Measurements from ENCODE around the gene CSTPP1.
A peak's percentile ranks its signal among the peaks of the same experiment; 100 is the strongest.

Gene CSTPP1

DNA sequence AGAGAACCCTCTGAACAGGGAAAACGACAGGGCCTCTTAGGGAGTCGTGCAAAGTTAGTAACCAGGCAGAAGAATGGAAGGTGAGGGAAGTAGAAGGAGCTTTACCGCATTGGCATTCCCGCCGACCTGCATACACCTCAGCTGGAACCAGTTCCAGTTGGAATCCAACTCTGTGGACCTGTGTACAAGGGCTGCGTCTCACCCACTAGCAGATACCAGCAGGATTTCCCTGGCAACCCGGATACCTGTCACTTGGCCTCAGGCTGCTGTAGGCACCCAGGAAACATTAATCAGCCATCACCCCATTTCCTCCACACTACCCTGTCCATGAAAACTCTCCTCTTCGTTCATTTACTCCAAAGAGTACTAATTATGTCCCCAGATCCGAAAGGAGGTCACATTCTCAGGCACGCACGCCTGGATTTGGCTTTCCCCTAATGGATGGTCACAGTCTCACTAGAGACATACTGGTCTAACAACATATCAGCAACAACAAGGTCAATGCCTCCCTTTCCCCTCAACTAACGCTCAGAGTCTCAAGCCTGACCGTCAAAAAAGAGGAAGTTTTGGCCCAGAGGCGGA is 239.3 kb downstream of the CSTPP1 start:
- no peaks in the 10 kb centered on the region for H3K27me3 ChIP-seq (ENCODE audit: control insufficient read depth, insufficient read depth, low read length)
- peak overlapping the region; percentile 100 for H3K9ac ChIP-seq (ENCODE audit: low read length)
- H3K4me3 ChIP-seq (ENCODE audit: low read depth, low read length) = peak overlapping the region; percentile 100
- peaks cover 14% of the 10 kb centered on the region for H3K4me1 ChIP-seq (ENCODE audit: control insufficient read depth, insufficient read depth, low read length)
- H3K36me3 ChIP-seq (ENCODE audit: control insufficient read depth, insufficient read depth, low read length) = peaks cover 71% of the 10 kb centered on the region
- no peaks in the 10 kb centered on the region for H3K9me3 ChIP-seq (ENCODE audit: control insufficient read depth, insufficient read depth, low read depth, low read length)
- peak overlapping the region; percentile 99 for H3K27ac ChIP-seq (ENCODE audit: low read depth, low read length)

DNA sequence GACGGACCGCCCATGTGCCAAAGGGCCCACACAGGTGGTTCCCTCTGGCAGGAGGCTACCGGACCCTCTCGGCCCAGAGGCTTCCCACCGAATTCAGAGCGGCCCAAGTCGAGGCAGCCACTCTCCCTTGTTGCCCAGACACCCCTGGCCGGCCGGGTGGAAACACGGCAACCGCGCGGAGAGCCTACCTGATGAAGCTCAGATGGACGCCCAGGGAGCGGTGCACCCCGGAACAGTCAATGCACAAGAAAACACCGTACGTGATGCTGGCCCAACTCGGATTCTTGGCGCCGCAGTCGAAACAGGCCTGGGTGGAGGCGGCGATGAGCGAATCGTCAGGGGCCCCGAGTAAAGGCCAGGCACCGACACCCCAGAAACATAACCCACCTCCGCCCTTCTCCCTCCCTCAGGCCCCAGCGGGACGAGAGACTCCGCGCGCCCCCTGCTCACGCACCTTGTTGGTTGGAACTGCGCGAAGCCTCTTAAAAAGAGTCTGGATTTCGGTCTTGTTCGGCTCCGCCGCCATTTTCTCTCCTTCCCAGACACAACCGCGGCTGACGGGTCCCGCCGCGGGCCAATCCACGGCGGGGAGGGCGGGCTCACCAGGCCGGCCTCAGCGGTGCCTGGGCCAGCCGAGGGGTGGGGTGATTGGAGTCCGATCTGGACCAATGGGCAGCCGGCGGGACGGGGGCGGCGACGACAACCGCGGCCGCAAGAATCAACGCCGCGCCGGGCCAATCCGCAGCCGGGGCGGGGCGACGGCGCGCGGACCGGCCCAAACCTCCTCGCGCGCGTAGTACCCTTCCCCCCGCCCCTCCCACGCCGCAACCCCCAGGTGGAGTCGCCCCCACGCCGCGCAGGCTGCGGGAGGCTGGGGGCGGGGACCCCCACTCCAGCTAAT is 240.0 kb downstream of the CSTPP1 start, which contains the start of gene ARFGAP2:
ARFGAP2 (minus strand) TSS at position 552 of the 901 bp plus-strand sequence; CDS start at position 526, 26 bp downstream.
- peak within 1 kb of the TSS; percentile 100 for H3K4me3 ChIP-seq (ENCODE audit: low read depth, low read length)
- peak within 1 kb of the TSS; percentile 100 for H3K9ac ChIP-seq (ENCODE audit: low read length)
- no peaks in the 10 kb centered on the region for H3K27me3 ChIP-seq (ENCODE audit: control insufficient read depth, insufficient read depth, low read length)
- H3K36me3 ChIP-seq (ENCODE audit: control insufficient read depth, insufficient read depth, low read length) = peaks cover 64% of the 10 kb centered on the region
- no peaks in the 10 kb centered on the region for H3K9me3 ChIP-seq (ENCODE audit: control insufficient read depth, insufficient read depth, low read depth, low read length)
- peak within 1 kb of the TSS; percentile 99 for H3K27ac ChIP-seq (ENCODE audit: low read depth, low read length)
- H3K4me1 ChIP-seq (ENCODE audit: control insufficient read depth, insufficient read depth, low read length) = peaks cover 14% of the 10 kb centered on the region

DNA sequence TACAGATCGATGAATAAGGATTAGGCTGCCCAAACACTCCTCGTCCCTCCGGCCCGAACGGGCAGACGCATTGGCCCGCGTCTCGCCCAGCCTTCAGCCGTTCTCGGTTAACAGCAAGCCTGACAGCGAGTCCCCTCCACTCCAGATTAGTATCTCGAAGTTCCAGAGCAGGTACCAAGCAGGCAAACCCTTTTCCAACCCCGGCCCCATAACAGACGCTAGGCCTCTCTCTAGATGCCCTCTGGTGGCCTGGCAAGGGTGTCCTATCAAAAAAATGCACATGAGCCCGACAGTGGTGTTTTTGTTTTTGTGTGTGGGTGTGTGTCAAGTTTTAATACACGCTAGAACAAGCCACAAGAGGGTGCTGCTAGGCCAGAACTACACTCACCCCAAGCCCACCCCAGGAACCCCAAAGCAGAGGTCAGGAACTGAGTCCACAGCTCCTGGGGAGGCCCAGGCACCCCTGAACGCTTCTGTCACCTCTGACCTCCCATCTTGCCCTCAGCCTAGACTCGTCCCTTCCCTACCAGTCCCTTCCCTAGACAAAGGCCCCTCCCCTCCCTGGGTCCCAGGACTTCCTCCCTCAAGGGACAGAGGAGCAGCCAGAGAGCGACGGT is 240.8 kb downstream of the CSTPP1 start:
- no peaks in the 10 kb centered on the region for H3K9me3 ChIP-seq (ENCODE audit: control insufficient read depth, insufficient read depth, low read depth, low read length)
- peak overlapping the region; percentile 65 for H3K9ac ChIP-seq (ENCODE audit: low read length)
- H3K4me3 ChIP-seq (ENCODE audit: low read depth, low read length) = peak overlapping the region; percentile 100
- H3K4me1 ChIP-seq (ENCODE audit: control insufficient read depth, insufficient read depth, low read length) = peaks cover 14% of the 10 kb centered on the region
- H3K27me3 ChIP-seq (ENCODE audit: control insufficient read depth, insufficient read depth, low read length) = no peaks in the 10 kb centered on the region
- peak overlapping the region; percentile 99; the same call in 1 of the 2 replicates for H3K27ac ChIP-seq (ENCODE audit: low read depth, low read length)
- peaks cover 59% of the 10 kb centered on the region for H3K36me3 ChIP-seq (ENCODE audit: control insufficient read depth, insufficient read depth, low read length)

DNA sequence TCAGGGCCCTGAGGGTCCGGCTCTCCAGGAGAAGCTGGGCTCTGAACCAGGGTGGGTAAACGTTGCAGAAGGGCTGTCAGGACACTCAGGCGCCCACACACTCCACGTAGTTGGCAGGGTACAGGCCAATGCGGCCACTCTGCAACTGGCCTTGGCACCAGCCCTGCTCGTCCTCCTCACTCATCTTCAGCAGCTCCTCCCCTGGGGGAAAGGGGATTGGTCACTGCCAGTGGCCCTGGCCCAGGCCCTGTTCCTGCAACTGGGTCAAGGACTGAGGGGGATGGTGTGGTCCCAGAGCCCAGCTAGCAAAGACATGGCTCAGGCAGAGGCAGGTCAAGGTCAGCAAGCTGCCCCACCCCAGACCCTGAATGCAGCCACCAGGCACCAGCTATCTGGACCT is 241.3 kb downstream of the CSTPP1 start:
- Histone ChIP-seq H3K4me1 (ENCODE audit: control insufficient read depth, insufficient read depth, low read length) (peaks cover 14% of the 10 kb centered on the region), H3K27me3 (ENCODE audit: control insufficient read depth, insufficient read depth, low read length) (no peaks in the 10 kb centered on the region), H3K4me3 (ENCODE audit: low read depth, low read length) (no peak overlapping the region), H3K9ac (ENCODE audit: low read length) (no peak overlapping the region), H3K9me3 (ENCODE audit: control insufficient read depth, insufficient read depth, low read depth, low read length) (no peaks in the 10 kb centered on the region), H3K27ac (ENCODE audit: low read depth, low read length) (no peak overlapping the region), H3K36me3 (ENCODE audit: control insufficient read depth, insufficient read depth, low read length) (peaks cover 58% of the 10 kb centered on the region)

DNA sequence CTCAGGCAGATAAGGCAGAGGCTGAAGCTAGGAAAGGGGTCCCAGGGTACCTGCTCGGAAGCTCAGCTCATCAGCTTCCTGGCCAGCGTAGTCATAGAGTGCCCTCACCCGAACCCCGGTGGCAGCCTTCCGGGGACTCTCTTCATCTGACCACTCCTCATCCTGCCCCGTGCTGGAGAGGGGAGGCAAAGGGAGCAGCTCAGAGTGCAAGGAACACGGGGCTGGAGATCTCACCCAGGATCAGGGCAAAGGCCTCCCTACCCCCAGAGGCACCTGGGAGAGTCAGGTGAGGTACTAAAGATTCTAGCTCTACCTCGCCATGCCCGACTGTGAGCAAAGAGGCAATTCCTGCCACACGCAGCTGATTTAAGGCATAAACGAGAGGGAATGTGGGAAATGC is 241.8 kb downstream of the CSTPP1 start:
- Histone ChIP-seq H3K4me1 (ENCODE audit: control insufficient read depth, insufficient read depth, low read length) (peaks cover 14% of the 10 kb centered on the region), H3K9me3 (ENCODE audit: control insufficient read depth, insufficient read depth, low read depth, low read length) (no peaks in the 10 kb centered on the region), H3K4me3 (ENCODE audit: low read depth, low read length) (no peak overlapping the region), H3K27ac (ENCODE audit: low read depth, low read length) (no peak overlapping the region), H3K9ac (ENCODE audit: low read length) (no peak overlapping the region), H3K36me3 (ENCODE audit: control insufficient read depth, insufficient read depth, low read length) (peaks cover 53% of the 10 kb centered on the region), H3K27me3 (ENCODE audit: control insufficient read depth, insufficient read depth, low read length) (no peaks in the 10 kb centered on the region)

DNA sequence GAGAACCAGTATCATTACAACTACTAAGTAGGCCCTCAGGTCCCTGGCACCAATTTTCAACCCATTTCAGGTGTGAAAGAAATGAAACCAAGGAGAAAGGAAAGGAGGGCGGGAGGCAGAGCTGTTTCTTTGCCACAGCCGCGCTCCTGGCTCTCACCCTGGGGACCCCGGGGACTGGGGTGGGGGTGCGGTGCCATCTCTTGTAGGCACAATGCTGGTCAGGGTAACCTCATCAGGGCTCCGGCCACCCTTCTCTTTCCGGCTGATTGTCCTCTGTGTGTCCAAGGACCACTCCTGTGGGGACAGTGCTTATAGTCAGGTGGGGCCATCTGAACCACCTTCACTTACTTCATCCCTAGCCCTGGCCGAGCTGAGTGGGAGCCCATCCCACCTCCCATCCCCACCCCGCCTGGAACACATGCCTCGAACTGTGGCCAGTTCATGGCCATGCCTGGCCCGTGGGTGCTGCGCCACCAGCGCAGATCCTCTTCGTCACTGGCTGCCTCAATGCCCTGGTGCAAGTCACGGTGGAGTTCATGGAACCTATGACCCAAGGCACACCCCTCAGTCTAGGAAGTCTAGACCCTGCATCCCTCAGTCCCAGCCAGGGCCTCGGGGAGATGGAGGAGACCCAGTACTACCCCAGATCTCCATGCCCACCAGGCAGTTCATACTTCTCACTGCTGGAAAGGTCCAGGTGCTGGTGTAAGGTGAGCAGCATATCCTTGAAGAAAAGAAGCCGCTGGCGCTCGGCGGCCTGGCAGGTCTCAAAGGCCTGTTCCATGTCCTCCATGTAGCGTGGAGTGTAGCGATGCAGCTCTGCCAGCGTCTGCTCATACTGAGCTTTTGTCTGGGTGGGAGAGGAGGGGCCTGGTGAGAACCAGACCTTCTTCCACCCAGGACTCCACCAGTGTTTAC is 242.4 kb downstream of the CSTPP1 start:
- Histone ChIP-seq H3K27ac (ENCODE audit: low read depth, low read length) (no peak overlapping the region), H3K4me3 (ENCODE audit: low read depth, low read length) (no peak overlapping the region)

DNA sequence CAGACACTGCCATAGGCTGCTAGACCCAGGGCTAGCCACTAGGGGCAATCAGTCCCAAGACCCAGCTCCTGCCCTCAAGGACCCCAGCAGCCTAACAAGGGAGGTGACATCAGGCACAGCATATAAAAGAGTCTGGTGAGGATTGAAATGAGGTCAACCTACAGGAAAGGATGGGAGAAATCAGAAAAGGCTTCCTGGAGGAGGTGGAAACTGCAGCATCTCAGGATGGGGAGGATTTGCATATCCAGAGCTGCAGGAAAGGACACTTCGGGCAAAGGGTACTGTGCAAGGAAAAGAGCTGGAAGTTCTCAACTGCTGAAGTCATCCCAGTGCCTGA is 243.1 kb downstream of the CSTPP1 start:
- Histone ChIP-seq H3K36me3 (ENCODE audit: control insufficient read depth, insufficient read depth, low read length) (peaks cover 47% of the 10 kb centered on the region), H3K9me3 (ENCODE audit: control insufficient read depth, insufficient read depth, low read depth, low read length) (no peaks in the 10 kb centered on the region)

More for the DNA sequence above, 242.4 kb downstream of the CSTPP1 start:
- Histone ChIP-seq H3K9me3 (ENCODE audit: control insufficient read depth, insufficient read depth, low read depth, low read length) (no peaks in the 10 kb centered on the region), H3K36me3 (ENCODE audit: control insufficient read depth, insufficient read depth, low read length) (peaks cover 48% of the 10 kb centered on the region), H3K27me3 (ENCODE audit: control insufficient read depth, insufficient read depth, low read length) (no peaks in the 10 kb centered on the region), H3K4me1 (ENCODE audit: control insufficient read depth, insufficient read depth, low read length) (peaks cover 15% of the 10 kb centered on the region), H3K9ac (ENCODE audit: low read length) (no peak overlapping the region)

DNA sequence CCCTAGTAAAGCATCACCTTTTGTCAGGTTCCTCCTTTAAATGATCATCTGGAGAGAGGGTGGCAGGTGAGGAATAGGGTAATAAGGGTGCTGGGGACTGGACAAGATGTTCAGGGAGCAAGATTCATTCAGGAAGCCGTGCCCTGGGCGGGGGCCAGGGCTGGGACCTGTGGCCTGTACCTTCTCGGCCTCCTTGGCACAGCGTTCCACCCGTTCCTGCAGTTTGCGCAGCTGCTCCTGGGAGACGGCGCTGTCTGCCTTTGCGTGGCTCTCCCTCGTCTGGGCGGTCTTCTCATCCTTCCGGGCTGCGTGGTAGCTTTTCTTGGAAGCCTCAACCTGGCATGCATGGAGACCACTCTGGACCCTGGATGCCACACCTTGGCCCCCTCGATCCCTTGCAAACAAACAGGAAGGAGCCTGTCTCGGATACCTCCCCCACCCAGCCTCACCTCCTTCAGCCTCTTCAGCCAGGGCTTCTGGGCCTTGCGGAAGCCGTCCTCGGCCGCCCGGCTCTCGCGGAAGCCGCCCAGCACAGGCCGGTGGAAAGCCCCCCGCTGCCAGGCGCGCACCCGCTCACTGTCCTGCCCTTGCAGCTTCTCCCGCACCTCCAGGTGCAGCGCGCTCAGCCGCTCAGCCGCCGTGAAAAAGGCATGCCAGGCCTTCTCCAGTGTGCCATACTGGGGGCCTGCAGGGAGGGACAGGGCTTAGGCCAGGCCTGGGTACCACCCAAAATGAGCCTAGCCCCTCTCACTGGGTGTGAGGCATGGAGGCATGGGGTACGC is 243.6 kb downstream of the CSTPP1 start:
- no peak overlapping the region for H3K9ac ChIP-seq (ENCODE audit: low read length)
- peaks cover 42% of the 10 kb centered on the region for H3K36me3 ChIP-seq (ENCODE audit: control insufficient read depth, insufficient read depth, low read length)

More for the DNA sequence above, 243.1 kb downstream of the CSTPP1 start:
- Histone ChIP-seq H3K4me1 (ENCODE audit: control insufficient read depth, insufficient read depth, low read length) (peaks cover 21% of the 10 kb centered on the region), H3K27me3 (ENCODE audit: control insufficient read depth, insufficient read depth, low read length) (no peaks in the 10 kb centered on the region), H3K4me3 (ENCODE audit: low read depth, low read length) (no peak overlapping the region), H3K9ac (ENCODE audit: low read length) (no peak overlapping the region), H3K27ac (ENCODE audit: low read depth, low read length) (no peak overlapping the region)

DNA sequence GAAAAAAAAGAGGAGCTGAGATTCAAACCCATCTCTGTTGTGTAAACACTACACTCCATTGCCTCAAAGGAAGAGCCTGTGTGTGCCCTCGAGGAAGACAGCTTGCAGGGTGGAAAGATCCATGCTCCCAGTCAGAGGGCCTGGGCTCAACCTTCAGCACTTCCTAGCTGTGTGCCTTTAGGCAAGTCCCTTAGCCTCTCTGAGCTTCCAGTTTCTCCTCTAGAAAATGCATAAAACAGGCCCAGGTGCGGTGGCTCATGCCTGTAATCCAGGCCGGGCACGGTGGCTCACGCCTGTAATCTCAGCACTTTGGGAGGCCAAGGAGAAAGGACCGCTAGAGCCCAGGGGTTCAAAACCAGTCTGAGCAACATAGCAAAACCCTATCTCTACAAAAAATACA is 244.7 kb downstream of the CSTPP1 start:
- Histone ChIP-seq H3K36me3 (ENCODE audit: control insufficient read depth, insufficient read depth, low read length) (peaks cover 38% of the 10 kb centered on the region), H3K27ac (ENCODE audit: low read depth, low read length) (no peak overlapping the region), H3K4me3 (ENCODE audit: low read depth, low read length) (no peak overlapping the region), H3K4me1 (ENCODE audit: control insufficient read depth, insufficient read depth, low read length) (peaks cover 21% of the 10 kb centered on the region), H3K9me3 (ENCODE audit: control insufficient read depth, insufficient read depth, low read depth, low read length) (no peaks in the 10 kb centered on the region), H3K9ac (ENCODE audit: low read length) (no peak overlapping the region), H3K27me3 (ENCODE audit: control insufficient read depth, insufficient read depth, low read length) (no peaks in the 10 kb centered on the region)

More for the DNA sequence above, 243.6 kb downstream of the CSTPP1 start:
- Histone ChIP-seq H3K4me3 (ENCODE audit: low read depth, low read length) (no peak overlapping the region), H3K4me1 (ENCODE audit: control insufficient read depth, insufficient read depth, low read length) (peaks cover 27% of the 10 kb centered on the region), H3K27me3 (ENCODE audit: control insufficient read depth, insufficient read depth, low read length) (no peaks in the 10 kb centered on the region), H3K9me3 (ENCODE audit: control insufficient read depth, insufficient read depth, low read depth, low read length) (no peaks in the 10 kb centered on the region), H3K27ac (ENCODE audit: low read depth, low read length) (no peak overlapping the region)

DNA sequence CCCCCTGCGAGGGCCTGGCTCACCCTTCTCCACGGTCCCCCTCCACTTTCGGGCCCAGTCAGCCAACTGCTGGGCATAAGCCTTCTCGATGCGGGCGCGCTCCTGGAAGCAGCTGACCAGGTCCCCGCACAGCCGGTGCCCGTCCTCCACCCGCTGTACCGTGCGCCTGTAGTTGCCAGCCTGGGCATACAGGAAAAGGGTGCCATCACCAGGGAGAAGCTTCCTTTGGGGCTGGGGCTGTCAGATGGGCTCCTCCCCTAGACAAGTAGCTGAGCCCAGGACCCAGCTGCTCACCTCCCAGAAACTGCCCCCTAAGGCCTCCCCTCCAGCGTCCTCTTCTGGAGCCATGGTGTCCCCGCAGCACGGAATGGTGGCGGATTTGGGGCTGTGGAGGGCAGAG is 245.8 kb downstream of the CSTPP1 start:
- H3K36me3 ChIP-seq (ENCODE audit: control insufficient read depth, insufficient read depth, low read length) = peaks cover 38% of the 10 kb centered on the region
- H3K4me3 ChIP-seq (ENCODE audit: low read depth, low read length) = no peak overlapping the region
- no peak overlapping the region for H3K9ac ChIP-seq (ENCODE audit: low read length)
- no peaks in the 10 kb centered on the region for H3K9me3 ChIP-seq (ENCODE audit: control insufficient read depth, insufficient read depth, low read depth, low read length)
- no peaks in the 10 kb centered on the region for H3K27me3 ChIP-seq (ENCODE audit: control insufficient read depth, insufficient read depth, low read length)
- H3K27ac ChIP-seq (ENCODE audit: low read depth, low read length) = no peak overlapping the region
- H3K4me1 ChIP-seq (ENCODE audit: control insufficient read depth, insufficient read depth, low read length) = peaks cover 21% of the 10 kb centered on the region

Data from HUES6 (cell line).